Smooth muscle cell (in vitro differentiated cells): Measurements from ENCODE around the gene ACTR6. TPM values are rescaled to one million over a fixed set of nuclear protein-coding genes. Genes with fewer than 3 reads are reported as not detected.
"Not testable (repeated sequence)": the region's sequence is repeated elsewhere in the genome, so short reads cannot be mapped to it uniquely, and the experiment has no call there.

Source experiments
- DNase-seq: peaks from one replicate; lab custom pipeline; 2025; ENCODE audit not compliant: unreplicated experiment; lab: John Stamatoyannopoulos, UW
- H2AFZ ChIP-seq: fragments of 200-600 bp; sonication (generic); 2 replicates; pipeline ENCODE4 v1.6.0; 2016; ENCODE audit warnings: antibody characterized with exemption, low read depth, mild to moderate bottlenecking
- H3F3A ChIP-seq: fragments of 200-600 bp; sonication (generic); 2 replicates; pipeline ENCODE4 v1.6.0; 2017; ENCODE audit warnings: antibody characterized with exemption, low read depth
- H3K27ac ChIP-seq: fragments of 200-600 bp; sonication (generic); 2 replicates; pipeline ENCODE4 v1.5.1; 2016; ENCODE audit warnings: low read depth, mild to moderate bottlenecking
- H3K27me3 ChIP-seq: fragments of 200-600 bp; sonication (generic); 2 replicates; pipeline ENCODE4 v1.6.1; 2016; ENCODE audit warnings: low read depth, mild to moderate bottlenecking
- H3K36me3 ChIP-seq: fragments of 200-600 bp; sonication (generic); 2 replicates; pipeline ENCODE4 v1.5.1; 2016; ENCODE audit warnings: low read depth
- H3K4me1 ChIP-seq: fragments of 200-600 bp; sonication (generic); 2 replicates; pipeline ENCODE4 v1.5.1; 2016; ENCODE audit warnings: low read depth
- H3K4me2 ChIP-seq: fragments of 200-600 bp; sonication (generic); 2 replicates; pipeline ENCODE4 v1.6.0; 2016; ENCODE audit warnings: mild to moderate bottlenecking
- H3K4me3 ChIP-seq: fragments of 200-600 bp; sonication (generic); 2 replicates; pipeline ENCODE4 v1.5.1; 2016; ENCODE audit warnings: mild to moderate bottlenecking
- H3K79me2 ChIP-seq: fragments of 200-600 bp; sonication (generic); 2 replicates; pipeline ENCODE4 v1.6.0; 2016; ENCODE audit warnings: low read depth, mild to moderate bottlenecking
- H3K9ac ChIP-seq: fragments of 200-600 bp; sonication (generic); 2 replicates; pipeline ENCODE4 v1.6.0; 2016; ENCODE audit warnings: low read depth
- H3K9me3 ChIP-seq: fragments of 200-600 bp; sonication (generic); replicated peaks from 2 replicates; pipeline ENCODE4 v1.5.1; 2016; ENCODE audit warnings: low read depth
- H4K20me1 ChIP-seq: fragments of 200-600 bp; sonication (generic); 2 replicates; pipeline ENCODE4 v1.6.0; 2016; ENCODE audit warnings: low read depth
- WGBS: methylation state at CpG from one replicate; pipeline ENCODE4 v1.1.7; 2016; ENCODE audit warnings: low lambda C conversion rate; 5-methylcytosine and 5-hydroxymethylcytosine counted together
- polyA plus RNA-seq: library from polyadenylated mRNA; unstranded; fragments of >200 nt; fragmentation: Nextera tagmentation; extraction: Ambion mirVana; gene quantifications from 2 replicates; pipeline ENCODE4 v1.2.1, GENCODE V29; 2016
- total RNA-seq: library from RNA; depleted of rRNA; stranded (reverse); fragments of >200 nt; gene quantifications from 2 replicates; pipeline ENCODE4 v1.2.3, GENCODE V29; 2014
- TF ChIP-seq, protein P1 (sequence below): fragments of 200-600 bp; sonication (generic); IDR thresholded peaks from 2 replicates; pipeline ENCODE4 v1.5.1; 2017; ENCODE audit warnings: borderline replicate concordance, mild to moderate bottlenecking, antibody characterized with exemption; ENCODE audit not compliant: insufficient read depth, poor library complexity, severe bottlenecking

Gene ACTR6
- total and polyA plus RNA-seq, 2 experiments from 2014 or later, result 21.7 to 27.3 TPM

DNA sequence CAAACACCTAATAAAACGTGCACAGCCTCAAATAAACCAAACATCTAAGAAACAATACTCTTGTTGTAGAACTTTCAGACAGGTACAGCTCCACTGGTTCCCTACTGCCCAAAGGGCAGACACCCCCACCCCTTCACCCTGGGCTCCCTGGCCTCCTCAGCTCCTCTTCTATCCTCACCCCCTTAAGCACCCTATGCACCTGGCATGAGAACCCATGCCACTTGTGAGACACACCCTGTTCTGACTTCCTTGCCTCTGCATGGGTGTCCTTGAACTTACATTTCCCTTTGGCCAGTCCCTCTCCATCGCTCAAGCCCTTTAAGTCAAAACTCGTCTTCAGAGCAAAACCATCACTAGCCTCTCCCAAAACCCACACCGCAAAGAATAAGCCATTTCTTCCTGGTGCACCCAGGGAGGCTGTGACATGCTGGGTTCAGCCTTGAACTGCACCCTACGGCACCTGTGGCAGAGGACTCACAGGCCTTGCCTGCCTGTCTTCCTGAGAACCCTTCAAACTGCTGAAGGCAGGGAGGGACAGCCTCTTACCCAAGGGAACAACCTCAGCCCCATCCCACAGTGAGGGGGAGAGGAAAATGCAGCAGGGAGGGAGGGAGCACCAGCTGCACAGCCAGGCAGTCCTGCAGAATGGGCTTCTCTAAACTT lies 12.6 kb upstream of the ACTR6 start:
- TF ChIP-seq, protein P1, sequence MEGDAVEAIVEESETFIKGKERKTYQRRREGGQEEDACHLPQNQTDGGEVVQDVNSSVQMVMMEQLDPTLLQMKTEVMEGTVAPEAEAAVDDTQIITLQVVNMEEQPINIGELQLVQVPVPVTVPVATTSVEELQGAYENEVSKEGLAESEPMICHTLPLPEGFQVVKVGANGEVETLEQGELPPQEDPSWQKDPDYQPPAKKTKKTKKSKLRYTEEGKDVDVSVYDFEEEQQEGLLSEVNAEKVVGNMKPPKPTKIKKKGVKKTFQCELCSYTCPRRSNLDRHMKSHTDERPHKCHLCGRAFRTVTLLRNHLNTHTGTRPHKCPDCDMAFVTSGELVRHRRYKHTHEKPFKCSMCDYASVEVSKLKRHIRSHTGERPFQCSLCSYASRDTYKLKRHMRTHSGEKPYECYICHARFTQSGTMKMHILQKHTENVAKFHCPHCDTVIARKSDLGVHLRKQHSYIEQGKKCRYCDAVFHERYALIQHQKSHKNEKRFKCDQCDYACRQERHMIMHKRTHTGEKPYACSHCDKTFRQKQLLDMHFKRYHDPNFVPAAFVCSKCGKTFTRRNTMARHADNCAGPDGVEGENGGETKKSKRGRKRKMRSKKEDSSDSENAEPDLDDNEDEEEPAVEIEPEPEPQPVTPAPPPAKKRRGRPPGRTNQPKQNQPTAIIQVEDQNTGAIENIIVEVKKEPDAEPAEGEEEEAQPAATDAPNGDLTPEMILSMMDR, result no peak
- no peaks in the 10 kb centered on the region for H3K27me3 ChIP-seq
- no peak overlapping the region for H2AFZ ChIP-seq

DNA sequence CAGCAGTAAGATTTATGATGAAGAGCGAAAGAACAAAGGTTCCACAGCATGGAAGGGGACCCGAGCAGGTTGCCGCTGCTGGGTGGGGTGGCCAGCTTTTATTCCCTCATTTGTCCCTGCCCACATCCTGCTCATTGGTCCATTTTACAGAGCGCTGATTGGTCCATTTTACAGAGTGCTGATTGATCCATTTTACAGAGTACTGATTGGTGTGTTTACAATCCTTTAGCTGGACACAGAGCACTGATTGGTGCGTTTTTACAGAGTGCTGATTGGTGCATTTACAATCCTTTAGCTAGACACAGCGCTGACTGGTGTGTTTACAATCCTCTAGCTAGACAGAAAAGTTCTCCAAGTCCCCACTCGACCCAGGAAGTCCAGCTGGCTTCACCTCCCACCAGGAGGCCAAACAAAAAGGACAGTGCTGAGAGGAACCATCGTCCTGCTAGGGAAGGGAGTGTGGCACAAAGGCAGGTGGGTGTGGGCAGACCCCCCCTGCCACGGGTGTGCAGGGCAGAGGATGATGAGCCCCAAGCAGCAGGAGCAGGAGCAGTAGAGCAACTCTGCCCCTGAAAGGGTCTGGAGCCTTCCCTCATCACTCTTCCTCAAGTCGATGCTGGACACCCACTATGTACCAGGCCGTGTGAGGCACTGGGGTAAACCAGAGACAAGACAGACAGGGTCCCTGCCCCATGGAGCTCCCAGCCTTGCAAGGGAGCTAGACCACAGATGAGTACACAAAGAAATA lies 11.6 kb upstream of the ACTR6 start:
- not testable (repeated sequence) for H3K4me1 ChIP-seq, H4K20me1 ChIP-seq, H3K27ac ChIP-seq, H3K27me3 ChIP-seq, H3K9ac ChIP-seq, H3K4me3 ChIP-seq, H3K79me2 ChIP-seq, H3K9me3 ChIP-seq, H3K36me3 ChIP-seq, H3K4me2 ChIP-seq, H2AFZ ChIP-seq, DNase-seq, H3F3A ChIP-seq
- 95% methylated on average over 11 of the region's 11 CpGs for WGBS

More for the DNA sequence above, 12.6 kb upstream of the ACTR6 start:
- Histone ChIP-seq H4K20me1 (no peaks in the 10 kb centered on the region), H3K36me3 (no peaks in the 10 kb centered on the region), H3F3A (no peaks in the 10 kb centered on the region), H3K27ac (no peak overlapping the region), H3K4me3 (no peak overlapping the region), H3K79me2 (no peaks in the 10 kb centered on the region), H3K9ac (no peak overlapping the region), H3K4me1 (no peaks in the 10 kb centered on the region), H3K9me3 (no peaks in the 10 kb centered on the region), H3K4me2 (no peak overlapping the region)
- DNase-seq, result no peak
- WGBS, result 92% methylated on average over 5 of the region's 5 CpGs

DNA sequence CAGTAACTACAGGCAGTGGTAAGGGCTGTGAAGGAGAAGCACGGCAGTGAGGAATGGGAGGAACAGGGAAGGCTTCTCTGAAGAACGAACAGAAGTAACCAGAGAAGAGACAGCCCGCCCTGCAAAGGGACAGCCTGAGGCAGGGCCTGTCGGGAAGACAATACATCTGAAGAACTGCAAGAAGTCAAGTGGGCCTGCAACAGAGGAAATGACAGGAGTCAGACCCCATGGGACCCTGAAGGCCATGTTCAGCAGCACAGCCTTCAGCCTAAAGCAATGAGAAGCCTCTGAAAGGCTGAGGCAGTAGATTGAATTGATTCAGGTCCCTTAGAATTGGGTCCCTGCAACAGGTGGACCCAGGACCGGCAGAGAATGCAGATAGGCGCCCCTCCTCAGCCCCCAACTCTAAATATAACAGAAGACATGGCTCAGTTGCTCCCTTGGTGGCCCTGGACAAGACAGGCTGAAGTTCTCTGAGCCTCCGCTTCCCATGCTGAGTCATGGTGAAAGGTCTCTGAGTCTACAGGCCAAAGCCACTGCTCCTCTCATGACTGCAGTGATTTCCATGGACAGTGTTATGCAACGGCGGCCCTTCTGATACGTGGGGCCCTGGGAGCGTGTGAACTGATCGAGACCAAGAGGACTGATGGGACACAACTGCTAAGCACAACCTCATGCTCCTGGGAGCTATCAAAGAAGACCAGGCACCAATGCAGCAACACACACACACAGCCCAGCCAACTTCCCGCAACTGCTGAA lies 10.8 kb upstream of the ACTR6 start:
- H3K27me3 ChIP-seq, result no peaks in the 10 kb centered on the region
- no peaks in the 10 kb centered on the region for H3K9me3 ChIP-seq
- no peak overlapping the region for H3K4me3 ChIP-seq
- no peaks in the 10 kb centered on the region for H3K36me3 ChIP-seq
- H3K27ac ChIP-seq, result no peak overlapping the region
- no peak overlapping the region for H2AFZ ChIP-seq
- TF ChIP-seq, protein P1, result no peak
- WGBS, result 94% methylated on average over 13 of the region's 13 CpGs
- no peaks in the 10 kb centered on the region for H3K4me1 ChIP-seq
- H3K79me2 ChIP-seq, result no peaks in the 10 kb centered on the region
- no peak overlapping the region for H3K9ac ChIP-seq
- no peak overlapping the region for H3K4me2 ChIP-seq
- no peaks in the 10 kb centered on the region for H3F3A ChIP-seq
- no peaks in the 10 kb centered on the region for H4K20me1 ChIP-seq
- no peak for DNase-seq

DNA sequence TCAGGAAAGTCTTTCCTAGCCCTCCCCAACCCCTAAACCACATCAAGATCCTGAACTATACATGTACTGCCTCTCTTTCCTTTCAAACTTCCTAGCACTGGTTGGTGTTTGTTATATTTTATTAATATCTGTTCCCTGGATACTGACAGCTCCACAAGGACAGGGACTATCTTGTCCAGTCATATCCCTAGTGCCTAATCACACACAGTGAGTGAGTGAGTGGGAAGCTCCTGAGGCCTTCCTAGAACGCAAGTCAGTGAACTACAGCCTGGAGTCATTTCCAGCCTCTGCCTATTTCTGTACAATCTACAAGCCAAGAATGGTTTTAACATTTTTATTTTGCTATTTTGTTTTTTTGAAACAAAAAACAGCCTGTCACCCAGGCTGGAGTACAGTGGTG lies 7.5 kb upstream of the ACTR6 start:
- Histone ChIP-seq H3K4me1 (no peaks in the 10 kb centered on the region), H3K4me3 (no peak overlapping the region), H2AFZ (no peak overlapping the region), H3F3A (no peaks in the 10 kb centered on the region), H3K36me3 (no peaks in the 10 kb centered on the region), H3K79me2 (no peaks in the 10 kb centered on the region), H4K20me1 (no peaks in the 10 kb centered on the region), H3K9ac (no peak overlapping the region), H3K27ac (no peak overlapping the region), H3K27me3 (no peaks in the 10 kb centered on the region), H3K4me2 (no peak overlapping the region), H3K9me3 (no peaks in the 10 kb centered on the region)
- TF ChIP-seq, protein P1, result no peak
- 74% methylated on average over 1 of the region's 1 CpG for WGBS
- no peak for DNase-seq
